ENCODE measurements around the gene PPCDC. TPM values are rescaled to one million over a fixed set of nuclear protein-coding genes. Genes with fewer than 3 reads are reported as not detected.

Gene PPCDC
- total and polyA plus RNA-seq, 10 of the 15 experiments (the other 5 are each of a cell fraction or from before 2014, with no cell fraction given): 32.5 to 135 (median 55.0) TPM

GRCh38 chr15:75008221-75008625 lies 15.2 kb upstream of the PPCDC start (continued):
- TF ChIP-seq ATF7 (IDR thresholded peaks at IDR 0.05; ENCODE audit: low read depth) (peak; percentile 67), EED (IDR thresholded peaks at IDR 0.05; ENCODE audit: low read depth) (0 out of 2 replicates have a peak, but pooled peaks have one; percentile 49), IKZF2 (IDR thresholded peaks at IDR 0.05) (peak; percentile 20 to 56; a peak in 2 of 4 replicates), HDGF (IDR thresholded peaks at IDR 0.05) (0 out of 2 replicates have a peak, but pooled peaks have one; percentile 62), JUNB (IDR thresholded peaks at IDR 0.05) (peak; percentile 50), NBN (IDR thresholded peaks at IDR 0.05) (peak; percentile 63; the same call in 1 of the 2 replicates), IRF4 (IDR thresholded peaks at IDR 0.05; ENCODE audit: low read depth, low read length) (0 out of 2 replicates have a peak, but pooled peaks have one; percentile 4), DPF2 (IDR thresholded peaks at IDR 0.05) (no peak)
- TF ChIP-seq, protein P1, sequence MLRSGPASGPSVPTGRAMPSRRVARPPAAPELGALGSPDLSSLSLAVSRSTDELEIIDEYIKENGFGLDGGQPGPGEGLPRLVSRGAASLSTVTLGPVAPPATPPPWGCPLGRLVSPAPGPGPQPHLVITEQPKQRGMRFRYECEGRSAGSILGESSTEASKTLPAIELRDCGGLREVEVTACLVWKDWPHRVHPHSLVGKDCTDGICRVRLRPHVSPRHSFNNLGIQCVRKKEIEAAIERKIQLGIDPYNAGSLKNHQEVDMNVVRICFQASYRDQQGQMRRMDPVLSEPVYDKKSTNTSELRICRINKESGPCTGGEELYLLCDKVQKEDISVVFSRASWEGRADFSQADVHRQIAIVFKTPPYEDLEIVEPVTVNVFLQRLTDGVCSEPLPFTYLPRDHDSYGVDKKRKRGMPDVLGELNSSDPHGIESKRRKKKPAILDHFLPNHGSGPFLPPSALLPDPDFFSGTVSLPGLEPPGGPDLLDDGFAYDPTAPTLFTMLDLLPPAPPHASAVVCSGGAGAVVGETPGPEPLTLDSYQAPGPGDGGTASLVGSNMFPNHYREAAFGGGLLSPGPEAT (IDR thresholded peaks at IDR 0.05; ENCODE audit: low read depth): peak; percentile 32; the same call in 1 of the 2 replicates
- TF ChIP-seq, protein P2, sequence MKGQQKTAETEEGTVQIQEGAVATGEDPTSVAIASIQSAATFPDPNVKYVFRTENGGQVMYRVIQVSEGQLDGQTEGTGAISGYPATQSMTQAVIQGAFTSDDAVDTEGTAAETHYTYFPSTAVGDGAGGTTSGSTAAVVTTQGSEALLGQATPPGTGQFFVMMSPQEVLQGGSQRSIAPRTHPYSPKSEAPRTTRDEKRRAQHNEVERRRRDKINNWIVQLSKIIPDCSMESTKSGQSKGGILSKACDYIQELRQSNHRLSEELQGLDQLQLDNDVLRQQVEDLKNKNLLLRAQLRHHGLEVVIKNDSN (IDR thresholded peaks at IDR 0.05; ENCODE audit: borderline replicate concordance, extremely low read length, insufficient read depth, low read depth, low read length): no peak

All from GM12878 (cell line).